HEK293 (cell line): ENCODE data around the gene SREBF1.

ENCODE experiments used
- KLF9 ChIP-seq: fragments of 450-650 bp; formaldehyde crosslinking; IDR thresholded peaks from 2 replicates; pipeline ENCODE4 v1.5.1; 2016; ENCODE audit warnings: missing biosample characterization, missing genetic modification characterization, low read depth
- MYNN ChIP-seq: fragments of 450-650 bp; formaldehyde crosslinking; IDR thresholded peaks from 2 replicates; pipeline ENCODE4 v1.5.1; 2016; ENCODE audit warnings: missing biosample characterization, missing genetic modification characterization, borderline replicate concordance
- SCRT2 ChIP-seq: fragments of 450-650 bp; formaldehyde crosslinking; IDR thresholded peaks from 2 replicates; pipeline ENCODE4 v1.5.1; 2016; ENCODE audit warnings: missing biosample characterization, missing genetic modification characterization
- SETDB1 ChIP-seq: IDR thresholded peaks from one replicate; pipeline ENCODE4 v1.6.1; 2017; ENCODE audit warnings: mild to moderate bottlenecking, low read length, moderate library complexity, mixed read lengths; ENCODE audit not compliant: insufficient read length
- YY1 ChIP-seq: fragments of 450-650 bp; formaldehyde crosslinking; IDR thresholded peaks from 2 replicates; pipeline ENCODE4 v1.5.1; 2018; ENCODE audit warnings: missing biosample characterization, missing genetic modification characterization
- ZFP3 ChIP-seq: fragments of 450-650 bp; formaldehyde crosslinking; IDR thresholded peaks from 2 replicates; pipeline ENCODE4 v1.5.1; 2016; ENCODE audit warnings: low read depth, missing biosample characterization, missing genetic modification characterization
- ZNF248 ChIP-seq: fragments of 450-650 bp; formaldehyde crosslinking; IDR thresholded peaks from 2 replicates; pipeline ENCODE4 v1.5.1; 2017; ENCODE audit warnings: missing biosample characterization, missing genetic modification characterization
- ZNF510 ChIP-seq: fragments of 450-650 bp; formaldehyde crosslinking; IDR thresholded peaks from 2 replicates; pipeline ENCODE4 v1.5.1; 2018; ENCODE audit warnings: mild to moderate bottlenecking, missing genetic modification characterization, missing biosample characterization; ENCODE audit not compliant: insufficient replicate concordance
- ZNF514 ChIP-seq: fragments of 450-650 bp; formaldehyde crosslinking; IDR thresholded peaks from 2 replicates; pipeline ENCODE4 v1.5.1; 2016; ENCODE audit warnings: missing biosample characterization, missing genetic modification characterization
- ZNF555 ChIP-seq: fragments of 450-650 bp; formaldehyde crosslinking; conservative IDR thresholded peaks from 2 replicates; pipeline ENCODE4 v1.5.1; 2017; ENCODE audit warnings: missing biosample characterization, mild to moderate bottlenecking, missing genetic modification characterization, inconsistent platforms
- ZNF629 ChIP-seq: fragments of 450-650 bp; formaldehyde crosslinking; IDR thresholded peaks from 2 replicates; pipeline ENCODE4 v1.5.1; 2017; ENCODE audit warnings: missing biosample characterization, missing genetic modification characterization
- ZNF654 ChIP-seq: fragments of 450-650 bp; formaldehyde crosslinking; IDR thresholded peaks from 2 replicates; pipeline ENCODE4 v1.5.1; 2016; ENCODE audit warnings: low read depth, missing biosample characterization, missing genetic modification characterization
- ZNF660 ChIP-seq: fragments of 450-650 bp; IDR thresholded peaks from 2 replicates; pipeline ENCODE4 v1.5.1; 2018; ENCODE audit warnings: missing biosample characterization, mild to moderate bottlenecking, missing genetic modification characterization
- ZNF707 ChIP-seq: fragments of 450-650 bp; formaldehyde crosslinking; IDR thresholded peaks from 2 replicates; pipeline ENCODE4 v1.5.1; 2016; ENCODE audit warnings: missing biosample characterization, missing genetic modification characterization
- TF ChIP-seq, protein P1 (sequence below): fragments of 450-650 bp; IDR thresholded peaks from 2 replicates; pipeline ENCODE4 v1.5.1; 2018; ENCODE audit warnings: missing biosample characterization, mild to moderate bottlenecking, missing genetic modification characterization
- TF ChIP-seq, protein P2 (sequence below): fragments of 450-650 bp; formaldehyde crosslinking; IDR thresholded peaks from 2 replicates; pipeline ENCODE4 v1.5.0; 2017; ENCODE audit warnings: missing biosample characterization, missing genetic modification characterization, borderline replicate concordance
- TF ChIP-seq, protein P3 (sequence below): fragments of 450-650 bp; formaldehyde crosslinking; IDR thresholded peaks from 2 replicates; pipeline ENCODE4 v1.5.1; 2016; ENCODE audit warnings: missing biosample characterization, missing genetic modification characterization
- TF ChIP-seq, protein P4 (sequence below): fragments of 450-650 bp; formaldehyde crosslinking; IDR thresholded peaks from 2 replicates; pipeline ENCODE4 v1.5.1; 2016; ENCODE audit warnings: missing biosample characterization, missing genetic modification characterization
- TF ChIP-seq, protein P5 (sequence below): fragments of 450-650 bp; formaldehyde crosslinking; IDR thresholded peaks from 2 replicates; pipeline ENCODE4 v1.5.1; 2016; ENCODE audit warnings: missing biosample characterization, missing genetic modification characterization
- TF ChIP-seq, protein P6 (sequence below): fragments of 450-650 bp; formaldehyde crosslinking; IDR thresholded peaks from 2 replicates; pipeline ENCODE4 v1.5.1; 2017; ENCODE audit warnings: missing biosample characterization, missing genetic modification characterization
- TF ChIP-seq, protein P7 (sequence below): fragments of 450-650 bp; formaldehyde crosslinking; IDR thresholded peaks from 2 replicates; pipeline ENCODE4 v1.5.1; 2016; ENCODE audit warnings: missing biosample characterization, missing genetic modification characterization
- TF ChIP-seq, protein P8 (sequence below): fragments of 450-650 bp; formaldehyde crosslinking; IDR thresholded peaks from 2 replicates; pipeline ENCODE4 v1.5.1; 2016; ENCODE audit warnings: missing biosample characterization, missing genetic modification characterization

Gene SREBF1

DNA sequence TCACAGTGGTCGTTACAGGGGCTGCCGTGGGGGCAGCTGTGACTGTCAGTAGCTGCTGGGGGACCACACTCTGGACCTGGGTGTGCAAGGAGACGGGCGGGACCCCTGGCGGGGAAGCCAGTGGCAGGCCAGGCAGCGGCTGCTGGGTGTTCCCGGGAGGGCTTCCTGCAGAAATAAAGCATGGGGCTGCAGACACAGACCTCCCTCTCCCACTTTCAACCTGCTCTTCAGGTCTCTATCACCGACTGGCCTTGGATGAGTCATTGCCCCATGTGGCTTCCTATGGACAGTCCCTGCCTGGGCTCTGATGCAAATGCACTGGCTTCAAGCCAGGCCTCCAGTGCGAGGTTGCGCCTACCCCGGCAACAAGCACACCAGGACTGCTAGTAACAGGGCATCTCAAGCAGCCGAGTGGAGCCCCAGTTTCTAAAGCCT, 17.2 kb downstream of the SREBF1 start (continued):
- TF ChIP-seq, protein P1, sequence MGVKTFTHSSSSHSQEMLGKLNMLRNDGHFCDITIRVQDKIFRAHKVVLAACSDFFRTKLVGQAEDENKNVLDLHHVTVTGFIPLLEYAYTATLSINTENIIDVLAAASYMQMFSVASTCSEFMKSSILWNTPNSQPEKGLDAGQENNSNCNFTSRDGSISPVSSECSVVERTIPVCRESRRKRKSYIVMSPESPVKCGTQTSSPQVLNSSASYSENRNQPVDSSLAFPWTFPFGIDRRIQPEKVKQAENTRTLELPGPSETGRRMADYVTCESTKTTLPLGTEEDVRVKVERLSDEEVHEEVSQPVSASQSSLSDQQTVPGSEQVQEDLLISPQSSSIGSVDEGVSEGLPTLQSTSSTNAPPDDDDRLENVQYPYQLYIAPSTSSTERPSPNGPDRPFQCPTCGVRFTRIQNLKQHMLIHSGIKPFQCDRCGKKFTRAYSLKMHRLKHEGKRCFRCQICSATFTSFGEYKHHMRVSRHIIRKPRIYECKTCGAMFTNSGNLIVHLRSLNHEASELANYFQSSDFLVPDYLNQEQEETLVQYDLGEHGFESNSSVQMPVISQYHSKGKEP (tag by site-specific recombination) = peak; percentile 51; the same call in 1 of the 2 replicates
- TF ChIP-seq, protein P2, sequence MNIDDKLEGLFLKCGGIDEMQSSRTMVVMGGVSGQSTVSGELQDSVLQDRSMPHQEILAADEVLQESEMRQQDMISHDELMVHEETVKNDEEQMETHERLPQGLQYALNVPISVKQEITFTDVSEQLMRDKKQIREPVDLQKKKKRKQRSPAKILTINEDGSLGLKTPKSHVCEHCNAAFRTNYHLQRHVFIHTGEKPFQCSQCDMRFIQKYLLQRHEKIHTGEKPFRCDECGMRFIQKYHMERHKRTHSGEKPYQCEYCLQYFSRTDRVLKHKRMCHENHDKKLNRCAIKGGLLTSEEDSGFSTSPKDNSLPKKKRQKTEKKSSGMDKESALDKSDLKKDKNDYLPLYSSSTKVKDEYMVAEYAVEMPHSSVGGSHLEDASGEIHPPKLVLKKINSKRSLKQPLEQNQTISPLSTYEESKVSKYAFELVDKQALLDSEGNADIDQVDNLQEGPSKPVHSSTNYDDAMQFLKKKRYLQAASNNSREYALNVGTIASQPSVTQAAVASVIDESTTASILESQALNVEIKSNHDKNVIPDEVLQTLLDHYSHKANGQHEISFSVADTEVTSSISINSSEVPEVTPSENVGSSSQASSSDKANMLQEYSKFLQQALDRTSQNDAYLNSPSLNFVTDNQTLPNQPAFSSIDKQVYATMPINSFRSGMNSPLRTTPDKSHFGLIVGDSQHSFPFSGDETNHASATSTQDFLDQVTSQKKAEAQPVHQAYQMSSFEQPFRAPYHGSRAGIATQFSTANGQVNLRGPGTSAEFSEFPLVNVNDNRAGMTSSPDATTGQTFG (tag by site-specific recombination) = no peak
- TF ChIP-seq ZNF555 (tag by site-specific recombination) (no peak), ZNF707 (tag by site-specific recombination) (no peak), ZNF654 (tag by site-specific recombination) (no peak), ZNF510 (tag by site-specific recombination) (no peak), ZNF248 (tag by site-specific recombination) (no peak), ZNF629 (tag by site-specific recombination) (peak; percentile 49; the same call in 1 of the 2 replicates), ZNF660 (tag by site-specific recombination) (peak; percentile 77; the same call in 1 of the 2 replicates), YY1 (tag by site-specific recombination) (no peak), ZFP3 (tag by site-specific recombination) (no peak), SETDB1 (no peak), KLF9 (no peak), ZNF514 (tag by site-specific recombination) (no peak), SCRT2 (tag by site-specific recombination) (peak; percentile 71), MYNN (tag by site-specific recombination) (no peak)
- TF ChIP-seq, protein P3, sequence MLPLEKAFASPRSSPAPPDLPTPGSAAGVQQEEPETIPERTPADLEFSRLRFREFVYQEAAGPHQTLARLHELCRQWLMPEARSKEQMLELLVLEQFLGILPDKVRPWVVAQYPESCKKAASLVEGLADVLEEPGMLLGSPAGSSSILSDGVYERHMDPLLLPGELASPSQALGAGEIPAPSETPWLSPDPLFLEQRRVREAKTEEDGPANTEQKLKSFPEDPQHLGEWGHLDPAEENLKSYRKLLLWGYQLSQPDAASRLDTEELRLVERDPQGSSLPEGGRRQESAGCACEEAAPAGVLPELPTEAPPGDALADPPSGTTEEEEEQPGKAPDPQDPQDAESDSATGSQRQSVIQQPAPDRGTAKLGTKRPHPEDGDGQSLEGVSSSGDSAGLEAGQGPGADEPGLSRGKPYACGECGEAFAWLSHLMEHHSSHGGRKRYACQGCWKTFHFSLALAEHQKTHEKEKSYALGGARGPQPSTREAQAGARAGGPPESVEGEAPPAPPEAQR (tag by site-specific recombination) = no peak
- TF ChIP-seq, protein P4, sequence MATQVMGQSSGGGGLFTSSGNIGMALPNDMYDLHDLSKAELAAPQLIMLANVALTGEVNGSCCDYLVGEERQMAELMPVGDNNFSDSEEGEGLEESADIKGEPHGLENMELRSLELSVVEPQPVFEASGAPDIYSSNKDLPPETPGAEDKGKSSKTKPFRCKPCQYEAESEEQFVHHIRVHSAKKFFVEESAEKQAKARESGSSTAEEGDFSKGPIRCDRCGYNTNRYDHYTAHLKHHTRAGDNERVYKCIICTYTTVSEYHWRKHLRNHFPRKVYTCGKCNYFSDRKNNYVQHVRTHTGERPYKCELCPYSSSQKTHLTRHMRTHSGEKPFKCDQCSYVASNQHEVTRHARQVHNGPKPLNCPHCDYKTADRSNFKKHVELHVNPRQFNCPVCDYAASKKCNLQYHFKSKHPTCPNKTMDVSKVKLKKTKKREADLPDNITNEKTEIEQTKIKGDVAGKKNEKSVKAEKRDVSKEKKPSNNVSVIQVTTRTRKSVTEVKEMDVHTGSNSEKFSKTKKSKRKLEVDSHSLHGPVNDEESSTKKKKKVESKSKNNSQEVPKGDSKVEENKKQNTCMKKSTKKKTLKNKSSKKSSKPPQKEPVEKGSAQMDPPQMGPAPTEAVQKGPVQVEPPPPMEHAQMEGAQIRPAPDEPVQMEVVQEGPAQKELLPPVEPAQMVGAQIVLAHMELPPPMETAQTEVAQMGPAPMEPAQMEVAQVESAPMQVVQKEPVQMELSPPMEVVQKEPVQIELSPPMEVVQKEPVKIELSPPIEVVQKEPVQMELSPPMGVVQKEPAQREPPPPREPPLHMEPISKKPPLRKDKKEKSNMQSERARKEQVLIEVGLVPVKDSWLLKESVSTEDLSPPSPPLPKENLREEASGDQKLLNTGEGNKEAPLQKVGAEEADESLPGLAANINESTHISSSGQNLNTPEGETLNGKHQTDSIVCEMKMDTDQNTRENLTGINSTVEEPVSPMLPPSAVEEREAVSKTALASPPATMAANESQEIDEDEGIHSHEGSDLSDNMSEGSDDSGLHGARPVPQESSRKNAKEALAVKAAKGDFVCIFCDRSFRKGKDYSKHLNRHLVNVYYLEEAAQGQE = no peak
- TF ChIP-seq, protein P5, sequence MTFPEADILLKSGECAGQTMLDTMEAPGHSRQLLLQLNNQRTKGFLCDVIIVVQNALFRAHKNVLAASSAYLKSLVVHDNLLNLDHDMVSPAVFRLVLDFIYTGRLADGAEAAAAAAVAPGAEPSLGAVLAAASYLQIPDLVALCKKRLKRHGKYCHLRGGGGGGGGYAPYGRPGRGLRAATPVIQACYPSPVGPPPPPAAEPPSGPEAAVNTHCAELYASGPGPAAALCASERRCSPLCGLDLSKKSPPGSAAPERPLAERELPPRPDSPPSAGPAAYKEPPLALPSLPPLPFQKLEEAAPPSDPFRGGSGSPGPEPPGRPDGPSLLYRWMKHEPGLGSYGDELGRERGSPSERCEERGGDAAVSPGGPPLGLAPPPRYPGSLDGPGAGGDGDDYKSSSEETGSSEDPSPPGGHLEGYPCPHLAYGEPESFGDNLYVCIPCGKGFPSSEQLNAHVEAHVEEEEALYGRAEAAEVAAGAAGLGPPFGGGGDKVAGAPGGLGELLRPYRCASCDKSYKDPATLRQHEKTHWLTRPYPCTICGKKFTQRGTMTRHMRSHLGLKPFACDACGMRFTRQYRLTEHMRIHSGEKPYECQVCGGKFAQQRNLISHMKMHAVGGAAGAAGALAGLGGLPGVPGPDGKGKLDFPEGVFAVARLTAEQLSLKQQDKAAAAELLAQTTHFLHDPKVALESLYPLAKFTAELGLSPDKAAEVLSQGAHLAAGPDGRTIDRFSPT (tag by site-specific recombination) = no peak
- TF ChIP-seq, protein P6, sequence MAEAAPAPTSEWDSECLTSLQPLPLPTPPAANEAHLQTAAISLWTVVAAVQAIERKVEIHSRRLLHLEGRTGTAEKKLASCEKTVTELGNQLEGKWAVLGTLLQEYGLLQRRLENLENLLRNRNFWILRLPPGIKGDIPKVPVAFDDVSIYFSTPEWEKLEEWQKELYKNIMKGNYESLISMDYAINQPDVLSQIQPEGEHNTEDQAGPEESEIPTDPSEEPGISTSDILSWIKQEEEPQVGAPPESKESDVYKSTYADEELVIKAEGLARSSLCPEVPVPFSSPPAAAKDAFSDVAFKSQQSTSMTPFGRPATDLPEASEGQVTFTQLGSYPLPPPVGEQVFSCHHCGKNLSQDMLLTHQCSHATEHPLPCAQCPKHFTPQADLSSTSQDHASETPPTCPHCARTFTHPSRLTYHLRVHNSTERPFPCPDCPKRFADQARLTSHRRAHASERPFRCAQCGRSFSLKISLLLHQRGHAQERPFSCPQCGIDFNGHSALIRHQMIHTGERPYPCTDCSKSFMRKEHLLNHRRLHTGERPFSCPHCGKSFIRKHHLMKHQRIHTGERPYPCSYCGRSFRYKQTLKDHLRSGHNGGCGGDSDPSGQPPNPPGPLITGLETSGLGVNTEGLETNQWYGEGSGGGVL (tag by site-specific recombination) = no peak
- TF ChIP-seq, protein P7, sequence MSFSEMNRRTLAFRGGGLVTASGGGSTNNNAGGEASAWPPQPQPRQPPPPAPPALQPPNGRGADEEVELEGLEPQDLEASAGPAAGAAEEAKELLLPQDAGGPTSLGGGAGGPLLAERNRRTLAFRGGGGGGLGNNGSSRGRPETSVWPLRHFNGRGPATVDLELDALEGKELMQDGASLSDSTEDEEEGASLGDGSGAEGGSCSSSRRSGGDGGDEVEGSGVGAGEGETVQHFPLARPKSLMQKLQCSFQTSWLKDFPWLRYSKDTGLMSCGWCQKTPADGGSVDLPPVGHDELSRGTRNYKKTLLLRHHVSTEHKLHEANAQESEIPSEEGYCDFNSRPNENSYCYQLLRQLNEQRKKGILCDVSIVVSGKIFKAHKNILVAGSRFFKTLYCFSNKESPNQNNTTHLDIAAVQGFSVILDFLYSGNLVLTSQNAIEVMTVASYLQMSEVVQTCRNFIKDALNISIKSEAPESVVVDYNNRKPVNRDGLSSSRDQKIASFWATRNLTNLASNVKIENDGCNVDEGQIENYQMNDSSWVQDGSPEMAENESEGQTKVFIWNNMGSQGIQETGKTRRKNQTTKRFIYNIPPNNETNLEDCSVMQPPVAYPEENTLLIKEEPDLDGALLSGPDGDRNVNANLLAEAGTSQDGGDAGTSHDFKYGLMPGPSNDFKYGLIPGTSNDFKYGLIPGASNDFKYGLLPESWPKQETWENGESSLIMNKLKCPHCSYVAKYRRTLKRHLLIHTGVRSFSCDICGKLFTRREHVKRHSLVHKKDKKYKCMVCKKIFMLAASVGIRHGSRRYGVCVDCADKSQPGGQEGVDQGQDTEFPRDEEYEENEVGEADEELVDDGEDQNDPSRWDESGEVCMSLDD (tag by site-specific recombination) = no peak
- TF ChIP-seq, protein P8, sequence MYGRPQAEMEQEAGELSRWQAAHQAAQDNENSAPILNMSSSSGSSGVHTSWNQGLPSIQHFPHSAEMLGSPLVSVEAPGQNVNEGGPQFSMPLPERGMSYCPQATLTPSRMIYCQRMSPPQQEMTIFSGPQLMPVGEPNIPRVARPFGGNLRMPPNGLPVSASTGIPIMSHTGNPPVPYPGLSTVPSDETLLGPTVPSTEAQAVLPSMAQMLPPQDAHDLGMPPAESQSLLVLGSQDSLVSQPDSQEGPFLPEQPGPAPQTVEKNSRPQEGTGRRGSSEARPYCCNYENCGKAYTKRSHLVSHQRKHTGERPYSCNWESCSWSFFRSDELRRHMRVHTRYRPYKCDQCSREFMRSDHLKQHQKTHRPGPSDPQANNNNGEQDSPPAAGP (tag by site-specific recombination) = peak; percentile 81
